Mucosa of descending colon (tissue), 3 donors: ENCODE results near the gene KSR1. TPM values are rescaled to one million over a fixed set of nuclear protein-coding genes. Genes with fewer than 3 reads are reported as not detected.

Source experiments
- ATAC-seq: fragments of 200-7000 bp; cut with Tn5 transposase; one replicate; pipeline ENCODE4 v1.9.1; 2020; ENCODE audit warnings: mild to moderate bottlenecking, moderate library complexity
- DNase-seq, 3 donors: peaks; one replicate each; pipeline ENCODE4 v3.0.0-alpha.2; 2020
- H3K36me3 ChIP-seq: fragments of 200-600 bp; one replicate; pipeline ENCODE4 v1.8.0; 2021; ENCODE audit warnings: low read depth, mild to moderate bottlenecking
- H3K4me1 ChIP-seq: fragments of 200-600 bp; one replicate; pipeline ENCODE4 v1.8.0; 2021; ENCODE audit warnings: low read depth, mild to moderate bottlenecking
- H3K4me3 ChIP-seq: fragments of 200-600 bp; one replicate; pipeline ENCODE4 v1.8.0; 2021; ENCODE audit warnings: mild to moderate bottlenecking
- H3K9me3 ChIP-seq: fragments of 200-600 bp; one replicate; pipeline ENCODE4 v1.8.0; 2021; ENCODE audit warnings: mild to moderate bottlenecking
- intact Hi-C, 2 donors: fragments of 100-400 bp; cut with DNase I in 1 of 2; cut with micrococcal nuclease in 1 of 2; formaldehyde crosslinking; loops; one replicate each; pipeline versions ENCODE4 v1.11.0 to v1.11.1; 2022; cut with DNase I, micrococcal nuclease
- total RNA-seq, 3 donors: library from RNA; stranded (reverse); fragmentation: NEBNext Ultra II Directional in 2 of 3; extraction: Animal tissue kit (Norgen Biotek cat#: 25700) in 2 of 3; gene quantifications; one replicate each; pipeline versions ENCODE4 v1.2.1 to v1.2.4, GENCODE V29; 2021 to 2023
- TF ChIP-seq, protein P1 (sequence below): fragments of 200-600 bp; IDR thresholded peaks from one replicate; pipeline ENCODE4 v1.8.0; 2022; ENCODE audit warnings: antibody characterized with exemption, mild to moderate bottlenecking
- donor health status: DM: no; HTN: no; CAD: no; lungs with moderate emphysema.
- donor health status: DM: no; HTN: no; CAD: no.
- donor health status: DM: no; HTN: yes; CAD: no.

Gene KSR1
- total RNA-seq, 3 donors from 2014 or later = 20.5 to 50.4 (median 21.3) TPM

GRCh38 chr17:27597783-27598320 is 141.6 kb downstream of the KSR1 start:
- intact Hi-C loops = loop anchor here in 1 of 2 donors (10.0 kb wide), 1 partner anchor 123 kb away; no protein-coding TSS in a partner anchor
- Histone ChIP-seq H3K4me3 (no peak overlapping the region), H3K9me3 (no peaks in the 10 kb centered on the region), H3K4me1 (peaks cover 3% of the 10 kb centered on the region), H3K36me3 (no peaks in the 10 kb centered on the region)
- TF ChIP-seq, protein P1, sequence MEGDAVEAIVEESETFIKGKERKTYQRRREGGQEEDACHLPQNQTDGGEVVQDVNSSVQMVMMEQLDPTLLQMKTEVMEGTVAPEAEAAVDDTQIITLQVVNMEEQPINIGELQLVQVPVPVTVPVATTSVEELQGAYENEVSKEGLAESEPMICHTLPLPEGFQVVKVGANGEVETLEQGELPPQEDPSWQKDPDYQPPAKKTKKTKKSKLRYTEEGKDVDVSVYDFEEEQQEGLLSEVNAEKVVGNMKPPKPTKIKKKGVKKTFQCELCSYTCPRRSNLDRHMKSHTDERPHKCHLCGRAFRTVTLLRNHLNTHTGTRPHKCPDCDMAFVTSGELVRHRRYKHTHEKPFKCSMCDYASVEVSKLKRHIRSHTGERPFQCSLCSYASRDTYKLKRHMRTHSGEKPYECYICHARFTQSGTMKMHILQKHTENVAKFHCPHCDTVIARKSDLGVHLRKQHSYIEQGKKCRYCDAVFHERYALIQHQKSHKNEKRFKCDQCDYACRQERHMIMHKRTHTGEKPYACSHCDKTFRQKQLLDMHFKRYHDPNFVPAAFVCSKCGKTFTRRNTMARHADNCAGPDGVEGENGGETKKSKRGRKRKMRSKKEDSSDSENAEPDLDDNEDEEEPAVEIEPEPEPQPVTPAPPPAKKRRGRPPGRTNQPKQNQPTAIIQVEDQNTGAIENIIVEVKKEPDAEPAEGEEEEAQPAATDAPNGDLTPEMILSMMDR = no peak
- peak in 1 of 3 donors; percentile 19 for DNase-seq
- no peak for ATAC-seq

DNA sequence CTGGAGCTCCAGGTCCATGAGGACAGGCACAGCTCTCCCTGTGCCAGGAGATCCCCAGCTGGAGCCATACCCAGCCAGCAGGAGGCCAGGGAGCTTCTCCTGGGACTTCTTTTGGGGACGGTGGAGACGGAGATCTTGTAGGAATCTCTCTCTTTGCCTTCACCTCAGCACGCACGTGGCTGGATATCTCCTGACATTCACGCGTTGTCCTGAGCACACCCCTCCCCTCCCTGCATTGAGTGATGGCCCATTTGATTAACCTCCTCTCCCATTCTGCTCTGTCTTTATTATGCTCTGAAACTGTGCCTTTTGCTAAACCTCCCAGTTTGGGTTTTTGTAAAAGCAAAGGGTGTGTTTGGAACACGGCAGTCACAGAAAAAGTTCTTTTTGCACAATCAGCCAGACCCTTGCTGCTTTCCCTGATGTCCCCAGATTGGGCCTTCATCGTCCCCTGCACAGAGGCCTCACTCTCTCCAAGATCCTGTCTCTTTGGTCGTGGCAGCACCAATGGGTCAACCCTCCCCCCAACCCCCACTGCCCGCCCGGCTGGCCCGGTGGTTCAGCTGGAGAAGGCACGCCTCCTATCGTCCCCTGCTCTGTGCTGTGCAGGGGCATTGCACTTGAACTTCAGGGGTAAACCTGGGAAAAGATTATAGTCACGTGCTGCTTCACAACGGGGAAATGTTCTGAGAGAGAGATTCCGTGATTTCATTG is 142.2 kb downstream of the KSR1 start:
- DNase-seq (peak in 1 of 3 donors; percentile 27), ATAC-seq (no peak)
- H3K36me3 ChIP-seq = no peaks in the 10 kb centered on the region
- TF ChIP-seq, protein P1 = no peak
- intact Hi-C loops = loop anchor here in 1 of 2 donors (10.0 kb wide), 1 partner anchor 124 kb away; no protein-coding TSS in a partner anchor
- H3K4me3 ChIP-seq = no peak overlapping the region
- H3K4me1 ChIP-seq = peaks cover 6% of the 10 kb centered on the region
- H3K9me3 ChIP-seq = no peaks in the 10 kb centered on the region

DNA sequence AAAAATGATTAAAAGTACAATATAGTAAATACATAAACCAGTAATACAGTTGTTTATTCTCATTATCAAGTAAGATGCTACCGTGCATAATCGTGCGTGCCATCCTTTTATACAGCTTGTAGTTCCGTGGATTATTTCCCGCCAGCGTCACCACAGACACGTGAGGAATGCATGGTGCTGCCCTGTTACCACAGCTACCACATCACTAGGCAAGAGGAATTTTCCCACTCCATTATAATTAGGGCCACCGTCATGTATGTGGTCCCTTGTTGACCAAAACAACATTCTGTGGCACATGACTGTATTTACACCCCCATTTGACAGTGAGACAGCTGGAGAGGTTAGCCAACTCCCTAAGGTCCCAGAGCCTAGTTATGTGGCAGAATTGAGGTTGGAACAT is 144.2 kb downstream of the KSR1 start:
- H3K4me3 ChIP-seq = no peak overlapping the region
- intact Hi-C loops = loop anchor here (2.0 to 10.0 kb wide), 6 partner anchors 52 to 366 kb away; partner anchors contain the start of gene KSR1 (in 1 of the 2)
- peak in 1 of 3 donors; percentile 7 for DNase-seq
- no peaks in the 10 kb centered on the region for H3K9me3 ChIP-seq
- H3K36me3 ChIP-seq = no peaks in the 10 kb centered on the region
- TF ChIP-seq, protein P1 = no peak
- ATAC-seq = no peak
- peaks cover 8% of the 10 kb centered on the region for H3K4me1 ChIP-seq

DNA sequence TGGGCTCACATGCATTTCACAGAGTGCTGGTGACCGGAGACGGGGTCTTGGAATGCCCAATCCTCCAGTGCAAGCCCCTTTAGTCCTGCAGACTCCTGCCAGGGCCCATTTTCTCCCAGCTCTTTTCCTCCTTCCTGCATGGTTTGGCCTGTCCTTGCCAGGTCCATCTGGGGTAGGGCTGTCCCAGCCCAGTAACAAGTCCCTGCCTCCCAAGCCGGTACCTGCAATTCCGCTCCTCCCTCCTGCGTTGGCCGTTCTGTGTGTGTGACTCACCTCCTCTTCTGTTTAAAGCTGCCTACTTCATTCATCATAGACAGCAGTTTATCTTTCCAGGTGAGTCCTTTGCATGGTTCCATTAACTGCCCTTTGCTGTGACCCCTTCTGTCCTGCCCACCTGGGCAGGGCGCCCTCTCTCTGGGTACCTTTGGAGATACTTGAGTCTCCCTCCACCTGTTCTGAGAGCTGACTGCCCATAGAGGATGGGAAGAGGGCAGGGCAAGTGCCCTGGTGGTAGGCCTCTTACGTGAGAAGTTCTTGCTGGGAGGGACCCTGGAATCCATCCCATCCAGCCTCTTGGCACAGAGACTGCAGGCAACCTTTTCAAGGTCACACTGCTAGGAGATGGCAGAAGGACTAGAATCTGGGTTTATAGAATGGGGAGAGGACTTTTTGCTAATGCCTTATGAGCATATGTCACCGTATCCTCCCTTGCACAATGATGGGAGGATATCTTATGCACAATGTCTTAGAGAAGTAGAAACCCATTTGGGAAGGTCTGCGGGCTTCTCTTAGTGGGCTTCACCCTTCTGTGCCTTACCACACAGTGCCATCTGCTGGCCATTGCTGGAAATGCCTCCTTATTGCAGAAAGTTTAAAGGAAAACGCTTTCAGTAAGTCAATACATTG is 145.1 kb downstream of the KSR1 start:
- TF ChIP-seq, protein P1 = peak; percentile 79
- Histone ChIP-seq H3K4me3 (no peak overlapping the region), H3K4me1 (peaks cover 8% of the 10 kb centered on the region), H3K36me3 (no peaks in the 10 kb centered on the region), H3K9me3 (no peaks in the 10 kb centered on the region)
- ATAC-seq (peak; percentile 77), DNase-seq (peak; percentile 62 to 95 (median 76))
- intact Hi-C loops = loop anchor here (2.0 to 10.0 kb wide), 6 partner anchors 51 to 367 kb away; partner anchors contain the start of gene KSR1 (in 1 of the 2)

DNA sequence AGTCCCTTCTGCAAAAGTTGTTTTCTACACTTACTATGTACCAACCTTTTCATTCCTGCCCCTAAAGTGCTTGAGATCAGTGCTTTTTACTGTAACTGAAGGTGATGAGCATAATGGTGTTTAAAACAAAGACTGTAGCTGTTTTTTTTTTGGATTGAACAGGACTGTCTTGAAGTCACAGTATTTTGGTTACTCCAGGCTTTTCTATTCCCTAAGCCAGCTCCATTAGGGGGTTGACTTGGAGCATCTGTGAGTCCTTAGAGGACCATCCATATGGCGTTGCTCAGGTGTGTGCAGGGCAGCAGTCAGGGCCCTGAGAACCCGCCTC is 145.7 kb downstream of the KSR1 start:
- intact Hi-C loops = loop anchor here (2.0 to 10.0 kb wide), 6 partner anchors 50 to 367 kb away; partner anchors contain the start of gene KSR1 (in 1 of the 2)
- H3K4me1 ChIP-seq = peaks cover 8% of the 10 kb centered on the region
- DNase-seq (peak in 1 of 3 donors; percentile 29), ATAC-seq (no peak)
- TF ChIP-seq, protein P1 = no peak
- no peaks in the 10 kb centered on the region for H3K9me3 ChIP-seq
- H3K36me3 ChIP-seq = no peaks in the 10 kb centered on the region
- H3K4me3 ChIP-seq = no peak overlapping the region
